ENCODE data around the gene ELAPOR2. TPM values are rescaled to one million over a fixed set of nuclear protein-coding genes. Genes with fewer than 3 reads are reported as not detected.

ELAPOR2 gene
- total and polyA plus RNA-seq, 9 donors: 2.0 to 11.3 (median 6.1) TPM

DNA sequence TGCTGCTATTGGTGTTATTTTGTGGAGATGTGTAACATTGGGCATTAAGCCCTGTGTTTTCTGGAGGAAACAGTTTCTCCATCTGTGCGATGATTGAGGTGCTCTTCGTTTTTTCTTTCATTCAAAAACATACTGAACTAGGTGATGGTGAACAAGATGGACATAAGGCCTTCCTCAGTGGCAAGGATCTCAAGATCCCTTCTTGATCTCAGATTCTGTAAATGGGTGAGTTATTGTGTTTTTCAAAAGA is 759 bp upstream of the ELAPOR2 start:
- no peaks in the 10 kb centered on the region for H3K9me3 ChIP-seq
- WGBS, 3 donors: 50 to 77% (median 71%) methylated on average over 2 of the region's 2 CpGs
- intact Hi-C loops (cut with DNase I): no loop called here
- H3K27me3 ChIP-seq: no peaks in the 10 kb centered on the region
- DNase-seq: no peak
- no peaks in the 10 kb centered on the region for H3K36me3 ChIP-seq
- TF ChIP-seq, protein P1, sequence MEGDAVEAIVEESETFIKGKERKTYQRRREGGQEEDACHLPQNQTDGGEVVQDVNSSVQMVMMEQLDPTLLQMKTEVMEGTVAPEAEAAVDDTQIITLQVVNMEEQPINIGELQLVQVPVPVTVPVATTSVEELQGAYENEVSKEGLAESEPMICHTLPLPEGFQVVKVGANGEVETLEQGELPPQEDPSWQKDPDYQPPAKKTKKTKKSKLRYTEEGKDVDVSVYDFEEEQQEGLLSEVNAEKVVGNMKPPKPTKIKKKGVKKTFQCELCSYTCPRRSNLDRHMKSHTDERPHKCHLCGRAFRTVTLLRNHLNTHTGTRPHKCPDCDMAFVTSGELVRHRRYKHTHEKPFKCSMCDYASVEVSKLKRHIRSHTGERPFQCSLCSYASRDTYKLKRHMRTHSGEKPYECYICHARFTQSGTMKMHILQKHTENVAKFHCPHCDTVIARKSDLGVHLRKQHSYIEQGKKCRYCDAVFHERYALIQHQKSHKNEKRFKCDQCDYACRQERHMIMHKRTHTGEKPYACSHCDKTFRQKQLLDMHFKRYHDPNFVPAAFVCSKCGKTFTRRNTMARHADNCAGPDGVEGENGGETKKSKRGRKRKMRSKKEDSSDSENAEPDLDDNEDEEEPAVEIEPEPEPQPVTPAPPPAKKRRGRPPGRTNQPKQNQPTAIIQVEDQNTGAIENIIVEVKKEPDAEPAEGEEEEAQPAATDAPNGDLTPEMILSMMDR (IDR thresholded peaks at IDR 0.05): no peak
- TF ChIP-seq POLR2A (IDR thresholded peaks at IDR 0.05) (no peak), EP300 (IDR thresholded peaks at IDR 0.05) (no peak)
- H3K27ac ChIP-seq: no peak overlapping the region
- peaks cover 4% of the 10 kb centered on the region for H3K4me1 ChIP-seq (ENCODE audit: insufficient read depth)
- H3K4me3 ChIP-seq: no peak overlapping the region

DNA sequence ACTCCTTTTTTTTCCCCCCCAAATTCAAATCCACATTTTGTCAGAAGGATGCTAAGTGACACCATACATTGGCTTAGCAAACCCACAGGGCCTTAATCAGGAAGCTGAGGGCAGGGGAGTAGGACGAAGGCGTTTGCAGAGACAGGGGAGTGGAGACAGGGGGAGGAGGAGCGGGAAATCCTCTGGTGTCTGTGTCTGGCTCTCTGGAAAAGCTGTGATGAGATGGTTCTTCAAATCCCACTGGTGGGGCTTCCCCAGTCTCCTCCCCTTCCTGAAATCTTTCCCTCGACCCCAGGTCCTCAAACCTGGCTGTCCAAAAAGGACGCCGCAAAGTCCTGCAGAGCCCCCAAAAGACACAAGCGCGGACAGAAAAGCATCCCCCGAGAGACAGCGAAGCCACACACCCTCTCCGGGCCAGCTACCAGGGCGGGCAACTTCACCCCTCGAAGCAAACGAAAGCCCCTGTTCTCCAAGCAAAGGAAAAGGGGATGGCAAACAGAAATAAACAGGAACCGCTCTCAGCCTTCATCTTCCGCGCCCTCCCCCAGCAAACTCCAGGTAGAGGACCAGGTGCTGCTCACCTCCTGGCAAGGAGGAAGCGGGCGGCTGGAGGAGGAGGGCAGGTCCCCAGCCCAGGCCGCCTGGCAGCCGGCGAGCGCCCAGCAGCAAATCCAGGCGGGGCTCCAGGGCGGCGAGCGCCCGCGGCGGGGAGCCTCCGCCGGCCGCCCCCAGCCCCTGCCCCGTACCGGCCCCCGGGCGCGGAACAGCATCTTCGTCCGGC is 520 bp downstream of the ELAPOR2 start:
- whole genome bisulfite sequencing, 3 donors: 1 to 2% (median 1%) methylated on average over 40 of the region's 40 CpGs
- intact Hi-C loops (cut with DNase I): loop anchor here in 1 of 4 donors (10.0 kb wide), 1 partner anchor 176 kb away; no protein-coding TSS in a partner anchor
- H3K9me3 ChIP-seq: no peaks in the 10 kb centered on the region
- no peaks in the 10 kb centered on the region for H3K36me3 ChIP-seq
- H3K4me3 ChIP-seq: peak overlapping the region; percentile 49
- H3K4me1 ChIP-seq (ENCODE audit: insufficient read depth): peaks cover 4% of the 10 kb centered on the region
- DNase-seq: peak in 2 of 5 donors; percentile 17 to 28
- H3K27me3 ChIP-seq: no peaks in the 10 kb centered on the region
- no peak for TF ChIP-seq POLR2A (IDR thresholded peaks at IDR 0.05)
- TF ChIP-seq, protein P1 (IDR thresholded peaks at IDR 0.05): no peak
- no peak for TF ChIP-seq EP300 (IDR thresholded peaks at IDR 0.05)
- H3K27ac ChIP-seq: peak overlapping the region in 1 of 2 donors; percentile 45

DNA sequence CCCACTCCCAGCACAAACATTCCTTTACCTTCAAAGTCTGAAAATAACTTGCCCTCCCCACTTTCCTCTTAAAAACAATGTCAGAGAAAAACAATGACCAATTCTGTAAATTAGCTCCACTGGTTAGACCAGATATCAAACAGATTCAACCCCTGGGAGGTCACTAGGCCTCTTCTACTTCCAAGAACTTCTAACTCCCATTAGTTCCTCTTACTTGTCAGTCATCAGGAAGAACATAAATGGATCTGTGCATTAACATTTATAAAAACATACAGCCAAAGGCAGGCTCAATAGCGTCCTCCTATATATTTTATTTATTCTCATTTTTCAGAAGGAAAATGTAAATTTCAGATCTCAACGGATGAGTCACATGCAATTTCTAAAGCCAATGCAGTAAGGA is 2.2 kb downstream of the ELAPOR2 start:
- H3K27me3 ChIP-seq: no peaks in the 10 kb centered on the region
- no peaks in the 10 kb centered on the region for H3K9me3 ChIP-seq
- TF ChIP-seq POLR2A (IDR thresholded peaks at IDR 0.05) (no peak), EP300 (IDR thresholded peaks at IDR 0.05) (no peak)
- TF ChIP-seq, protein P1 (IDR thresholded peaks at IDR 0.05): no peak
- no peak for DNase-seq
- intact Hi-C loops (cut with DNase I): loop anchor here in 1 of 4 donors (10.0 kb wide), 1 partner anchor 178 kb away; no protein-coding TSS in a partner anchor
- no peak overlapping the region for H3K4me3 ChIP-seq
- no peak overlapping the region for H3K27ac ChIP-seq
- H3K4me1 ChIP-seq (ENCODE audit: insufficient read depth): peaks cover 4% of the 10 kb centered on the region
- H3K36me3 ChIP-seq: no peaks in the 10 kb centered on the region
- 90 to 96% (median 95%) methylated on average over 2 of the region's 2 CpGs for WGBS, 3 donors

DNA sequence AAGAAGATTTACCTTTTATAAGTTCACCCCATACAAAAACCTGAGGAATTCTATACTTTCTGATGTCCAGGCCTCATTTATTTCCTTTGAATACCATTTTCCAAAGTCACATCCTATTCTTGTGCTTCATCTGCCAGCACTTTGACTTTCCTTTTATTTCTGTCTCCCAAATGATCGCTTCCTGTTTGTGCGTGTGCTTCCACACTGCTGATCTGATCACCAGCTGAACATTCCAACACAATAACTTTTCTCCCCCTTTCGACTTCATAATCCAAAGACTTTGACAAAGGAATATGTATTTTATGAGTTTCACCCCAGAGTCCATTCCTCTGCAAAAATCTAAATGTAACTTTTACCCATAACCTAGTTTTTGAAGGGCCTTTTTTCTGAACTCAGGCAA is 3.1 kb downstream of the ELAPOR2 start:
- intact Hi-C loops (cut with DNase I): loop anchor here in 1 of 4 donors (10.0 kb wide), 1 partner anchor 178 kb away; no protein-coding TSS in a partner anchor
- WGBS, 3 donors: 79 to 84% (median 84%) methylated on average over 3 of the region's 3 CpGs
- no peaks in the 10 kb centered on the region for H3K36me3 ChIP-seq
- DNase-seq: no peak
- H3K27me3 ChIP-seq: no peaks in the 10 kb centered on the region
- H3K27ac ChIP-seq: no peak overlapping the region
- H3K4me1 ChIP-seq (ENCODE audit: insufficient read depth): peaks cover 4% of the 10 kb centered on the region
- H3K9me3 ChIP-seq: no peaks in the 10 kb centered on the region
- TF ChIP-seq EP300 (IDR thresholded peaks at IDR 0.05): no peak
- TF ChIP-seq, protein P1 (IDR thresholded peaks at IDR 0.05): no peak
- no peak for TF ChIP-seq POLR2A (IDR thresholded peaks at IDR 0.05)
- no peak overlapping the region for H3K4me3 ChIP-seq
